AG09309 (cell line): Measurements from ENCODE around the gene CCNY.

ENCODE experiments used
- DNase-seq: peaks from one replicate; pipeline ENCODE4 v3.0.0-alpha.2; 2010; ENCODE audit warnings: low read depth
- H3K4me3 ChIP-seq: 2 replicates; pipeline ENCODE4 v1.5.1; 2011; ENCODE audit warnings: mild to moderate bottlenecking, low read depth, low read length, moderate library complexity; ENCODE audit not compliant: control insufficient read depth
- CTCF ChIP-seq: IDR thresholded peaks from 2 replicates; pipeline ENCODE4 v1.5.1; 2011; ENCODE audit warnings: mild to moderate bottlenecking, low read depth, low read length, inconsistent platforms; ENCODE audit not compliant: insufficient read depth, control insufficient read depth; ENCODE audit errors: missing control alignments

The CCNY gene

GRCh38 chr10:35585356-35585755, 249.0 kb downstream of the CCNY start:
- no peak for TF ChIP-seq CTCF
- DNase-seq = no peak
- no peak overlapping the region for H3K4me3 ChIP-seq

GRCh38 chr10:35585903-35586535, 249.7 kb downstream of the CCNY start:
- no peak overlapping the region for H3K4me3 ChIP-seq
- no peak for TF ChIP-seq CTCF
- DNase-seq = no peak

GRCh38 chr10:35588836-35589235, 252.5 kb downstream of the CCNY start:
- no peak overlapping the region for H3K4me3 ChIP-seq
- no peak for TF ChIP-seq CTCF
- no peak for DNase-seq

- no peak for TF ChIP-seq CTCF
- DNase-seq = no peak
- no peak overlapping the region for H3K4me3 ChIP-seq
These were observed 256.1 kb downstream of the CCNY start for GRCh38 chr10:35592441-35592840.

GRCh38 chr10:35594115-35595079, 258.1 kb downstream of the CCNY start:
- DNase-seq = no peak
- no peak for TF ChIP-seq CTCF
- no peak overlapping the region for H3K4me3 ChIP-seq

GRCh38 chr10:35595106-35595505, 258.8 kb downstream of the CCNY start:
- TF ChIP-seq CTCF = no peak
- no peak for DNase-seq
- no peak overlapping the region for H3K4me3 ChIP-seq
